Left ventricle myocardium inferior (tissue), 1 donor: ENCODE results near the gene SMYD3. TPM values are rescaled to one million over a fixed set of nuclear protein-coding genes. Genes with fewer than 3 reads are reported as not detected.

Experiments used
- DNase-seq: peaks from one replicate; pipeline ENCODE4 v3.0.0-alpha.2; 2020
- H3K27ac ChIP-seq: fragments of 200-600 bp; replicated peaks from 2 replicates; pipeline ENCODE4 v1.8.0; 2021
- H3K27me3 ChIP-seq: fragments of 200-600 bp; 2 replicates; pipeline ENCODE4 v1.8.0; 2021; ENCODE audit warnings: low read depth
- H3K36me3 ChIP-seq: fragments of 200-600 bp; 2 replicates; pipeline ENCODE4 v1.8.0; 2021
- H3K4me1 ChIP-seq: fragments of 200-600 bp; 2 replicates; pipeline ENCODE4 v1.8.0; 2021
- H3K4me3 ChIP-seq: fragments of 200-600 bp; 2 replicates; pipeline ENCODE4 v1.8.0; 2021; ENCODE audit warnings: mild to moderate bottlenecking, moderate library complexity
- H3K9me3 ChIP-seq: fragments of 200-600 bp; replicated peaks from 2 replicates; pipeline ENCODE4 v1.8.0; 2021
- CTCF ChIP-seq: fragments of 200-600 bp; IDR thresholded peaks from 2 replicates; pipeline ENCODE4 v1.8.0; 2021; ENCODE audit warnings: antibody characterized with exemption, mild to moderate bottlenecking, borderline replicate concordance
- intact Hi-C: fragments of 100-400 bp; cut with micrococcal nuclease; formaldehyde crosslinking; loops from one replicate; pipeline ENCODE4 v1.11.0; 2022
- total RNA-seq: library from RNA; stranded (reverse); fragmentation: NEBNext Ultra II Directional; extraction: Animal tissue kit (Norgen Biotek cat#: 25700); gene quantifications from one replicate; pipeline ENCODE4 v1.2.1, GENCODE V29; 2021
- donor health status: DM: no; HTN: yes; CAD: no; lungs with severe emphysema.

SMYD3 gene
- total RNA-seq, 1 donor from 2014 or later = 9.9 TPM

GRCh38 chr1:245873883-245874671 lies 633.0 kb downstream of the SMYD3 start:
- peaks cover 34% of the 10 kb centered on the region for H3K4me1 ChIP-seq
- H3K27ac ChIP-seq = peak overlapping the region; percentile 73
- H3K27me3 ChIP-seq = no peaks in the 10 kb centered on the region
- DNase-seq = no peak
- TF ChIP-seq CTCF = no peak
- no peaks in the 10 kb centered on the region for H3K36me3 ChIP-seq
- intact Hi-C loops = no loop called here
- H3K4me3 ChIP-seq = no peak overlapping the region
- H3K9me3 ChIP-seq = no peaks in the 10 kb centered on the region

- intact Hi-C loops = no loop called here
- H3K4me3 ChIP-seq = no peak overlapping the region
- TF ChIP-seq CTCF = no peak
- DNase-seq = no peak
- no peaks in the 10 kb centered on the region for H3K36me3 ChIP-seq
- no peaks in the 10 kb centered on the region for H3K9me3 ChIP-seq
- H3K4me1 ChIP-seq = peaks cover 28% of the 10 kb centered on the region
- no peak overlapping the region for H3K27ac ChIP-seq
- no peaks in the 10 kb centered on the region for H3K27me3 ChIP-seq
Observed at GRCh38 chr1:245873068-245873467, 634.0 kb downstream of the SMYD3 start.

- intact Hi-C loops = no loop called here
- TF ChIP-seq CTCF = no peak
- Histone ChIP-seq H3K4me3 (no peak overlapping the region), H3K36me3 (no peaks in the 10 kb centered on the region), H3K27me3 (no peaks in the 10 kb centered on the region), H3K4me1 (peaks cover 28% of the 10 kb centered on the region), H3K9me3 (no peaks in the 10 kb centered on the region), H3K27ac (no peak overlapping the region)
- no peak for DNase-seq
Observed at GRCh38 chr1:245872475-245872874, 634.6 kb downstream of the SMYD3 start.

GRCh38 chr1:245871915-245872314 lies 635.2 kb downstream of the SMYD3 start:
- Histone ChIP-seq H3K27ac (no peak overlapping the region), H3K36me3 (no peaks in the 10 kb centered on the region), H3K4me1 (peaks cover 28% of the 10 kb centered on the region), H3K27me3 (no peaks in the 10 kb centered on the region), H3K9me3 (no peaks in the 10 kb centered on the region), H3K4me3 (no peak overlapping the region)
- intact Hi-C loops = no loop called here
- DNase-seq = no peak
- no peak for TF ChIP-seq CTCF

GRCh38 chr1:245871191-245871590 lies 635.9 kb downstream of the SMYD3 start:
- Histone ChIP-seq H3K9me3 (no peaks in the 10 kb centered on the region), H3K27ac (no peak overlapping the region), H3K4me1 (peaks cover 28% of the 10 kb centered on the region), H3K4me3 (no peak overlapping the region), H3K27me3 (no peaks in the 10 kb centered on the region), H3K36me3 (no peaks in the 10 kb centered on the region)
- no peak for DNase-seq
- no peak for TF ChIP-seq CTCF
- intact Hi-C loops = no loop called here
